Gastroesophageal sphincter (tissue), 3 donors: Measurements from ENCODE around the gene JCAD.

Source experiments
- EP300 ChIP-seq: sonication (generic); formaldehyde crosslinking; IDR thresholded peaks from one replicate; pipeline ENCODE4 v1.6.1; 2017; ENCODE audit warnings: antibody characterized with exemption, mild to moderate bottlenecking
- POLR2AphosphoS5 ChIP-seq: sonication (generic); formaldehyde crosslinking; IDR thresholded peaks from one replicate; pipeline ENCODE4 v1.6.1; 2017; ENCODE audit warnings: antibody characterized with exemption
- TF ChIP-seq, protein P1 (sequence below), 4 experiments: fragments of 200-600 bp in 2 of 4; fragments of 450-650 bp in 2 of 4; sonication (generic) in 1 of 4; IDR thresholded peaks; one replicate each; pipeline ENCODE4 v1.5.1; 2017 to 2019; ENCODE audit warnings: antibody characterized with exemption in 4 of 4, mild to moderate bottlenecking in 2 of 4, moderate library complexity in 2 of 4

DNA sequence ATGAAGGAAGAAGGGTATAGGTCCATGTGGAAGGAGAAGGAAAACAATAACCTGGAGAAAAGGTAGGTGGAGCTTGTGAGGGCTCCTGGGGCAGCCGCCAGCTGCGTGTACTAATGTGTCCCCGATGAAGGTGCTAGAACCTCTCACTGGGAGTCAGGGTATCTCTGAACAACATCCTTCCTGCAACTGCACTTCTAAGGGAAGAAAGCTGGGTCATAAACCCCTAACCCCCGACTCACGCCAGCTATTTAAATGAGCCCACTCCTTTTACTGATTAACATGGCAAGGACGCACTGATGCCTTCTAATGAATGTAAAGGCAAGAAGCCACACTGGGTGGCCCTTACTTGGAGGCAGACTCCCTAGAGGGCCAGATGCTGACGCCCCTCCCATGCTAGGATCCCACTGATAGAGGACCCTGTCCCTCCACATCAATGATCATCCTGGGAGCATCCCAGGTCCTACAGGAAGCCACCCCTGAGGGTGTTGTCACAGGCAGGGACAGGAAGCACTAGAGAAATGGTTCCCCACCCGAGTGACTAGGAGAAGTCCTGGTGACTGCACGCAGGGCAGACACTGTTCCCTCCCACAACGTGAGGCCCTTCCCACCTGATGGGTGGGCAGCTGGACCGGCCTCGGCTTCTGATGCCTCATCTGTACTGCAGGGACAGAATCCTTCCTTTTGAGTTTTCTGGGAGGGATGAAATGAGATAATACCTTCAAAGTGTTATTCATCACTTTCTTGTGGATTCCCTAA is 20.4 kb downstream of the JCAD start:
- TF ChIP-seq, protein P1, sequence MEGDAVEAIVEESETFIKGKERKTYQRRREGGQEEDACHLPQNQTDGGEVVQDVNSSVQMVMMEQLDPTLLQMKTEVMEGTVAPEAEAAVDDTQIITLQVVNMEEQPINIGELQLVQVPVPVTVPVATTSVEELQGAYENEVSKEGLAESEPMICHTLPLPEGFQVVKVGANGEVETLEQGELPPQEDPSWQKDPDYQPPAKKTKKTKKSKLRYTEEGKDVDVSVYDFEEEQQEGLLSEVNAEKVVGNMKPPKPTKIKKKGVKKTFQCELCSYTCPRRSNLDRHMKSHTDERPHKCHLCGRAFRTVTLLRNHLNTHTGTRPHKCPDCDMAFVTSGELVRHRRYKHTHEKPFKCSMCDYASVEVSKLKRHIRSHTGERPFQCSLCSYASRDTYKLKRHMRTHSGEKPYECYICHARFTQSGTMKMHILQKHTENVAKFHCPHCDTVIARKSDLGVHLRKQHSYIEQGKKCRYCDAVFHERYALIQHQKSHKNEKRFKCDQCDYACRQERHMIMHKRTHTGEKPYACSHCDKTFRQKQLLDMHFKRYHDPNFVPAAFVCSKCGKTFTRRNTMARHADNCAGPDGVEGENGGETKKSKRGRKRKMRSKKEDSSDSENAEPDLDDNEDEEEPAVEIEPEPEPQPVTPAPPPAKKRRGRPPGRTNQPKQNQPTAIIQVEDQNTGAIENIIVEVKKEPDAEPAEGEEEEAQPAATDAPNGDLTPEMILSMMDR (IDR thresholded peaks at IDR 0.05), result no peak
- TF ChIP-seq POLR2AphosphoS5, result no peak
- TF ChIP-seq EP300, result no peak
